ENCODE measurements around the gene SORCS3. TPM values are rescaled to one million over a fixed set of nuclear protein-coding genes. Genes with fewer than 3 reads are reported as not detected.

Gene SORCS3
- total RNA-seq, 2 donors from 2014 or later: 0.68 TPM; not detected in 1

DNA sequence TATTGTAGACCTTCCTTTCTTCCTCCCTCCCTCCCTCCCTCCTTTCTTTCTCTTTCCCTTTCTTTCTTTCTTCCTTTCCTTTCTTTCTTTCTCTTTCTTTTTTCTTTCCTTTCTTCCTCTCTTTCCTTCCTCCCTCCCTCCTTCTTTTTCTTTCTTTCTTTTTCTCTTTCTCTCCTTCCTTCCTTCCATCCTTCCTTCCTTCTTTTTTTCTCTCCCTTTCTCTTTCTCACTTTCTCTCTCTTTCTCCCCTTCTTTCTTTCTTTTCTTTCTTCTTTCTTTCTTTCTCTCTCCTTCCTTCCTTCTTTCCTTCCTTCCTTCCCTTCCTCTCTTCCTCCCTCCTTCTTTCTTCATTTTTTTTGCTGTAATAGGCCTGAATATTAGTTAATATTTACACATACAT lies 638.0 kb downstream of the SORCS3 start:
- Histone ChIP-seq H3K27ac (ENCODE audit: low read depth, low read length) (no peak overlapping the region), H3K4me3 (ENCODE audit: low read length) (no peak overlapping the region), H3K27me3 (ENCODE audit: control insufficient read depth, insufficient read depth, low read length, poor library complexity, severe bottlenecking) (peaks cover 20% of the 10 kb centered on the region), H3K9ac (ENCODE audit: extremely low read depth, low read length, poor library complexity, severe bottlenecking) (no peak overlapping the region), H3K36me3 (ENCODE audit: control insufficient read depth, insufficient read depth, low read length) (no peaks in the 10 kb centered on the region), H3K9me3 (ENCODE audit: control insufficient read depth, low read length) (no peaks in the 10 kb centered on the region), H3K4me1 (ENCODE audit: control insufficient read depth, insufficient read depth, low read length) (peaks cover 13% of the 10 kb centered on the region)
- Mint-ChIP-seq H3K4me3 (no peak overlapping the region), H3K4me1 (peaks cover 6% of the 10 kb centered on the region), H3K9me3 (no peaks in the 10 kb centered on the region), H3K36me3 (ENCODE audit: low read depth) (no peaks in the 10 kb centered on the region), H3K27me3 (ENCODE audit: insufficient read depth) (peaks cover 5% of the 10 kb centered on the region), H3K27ac (no peak overlapping the region)
- TF ChIP-seq, protein P1, sequence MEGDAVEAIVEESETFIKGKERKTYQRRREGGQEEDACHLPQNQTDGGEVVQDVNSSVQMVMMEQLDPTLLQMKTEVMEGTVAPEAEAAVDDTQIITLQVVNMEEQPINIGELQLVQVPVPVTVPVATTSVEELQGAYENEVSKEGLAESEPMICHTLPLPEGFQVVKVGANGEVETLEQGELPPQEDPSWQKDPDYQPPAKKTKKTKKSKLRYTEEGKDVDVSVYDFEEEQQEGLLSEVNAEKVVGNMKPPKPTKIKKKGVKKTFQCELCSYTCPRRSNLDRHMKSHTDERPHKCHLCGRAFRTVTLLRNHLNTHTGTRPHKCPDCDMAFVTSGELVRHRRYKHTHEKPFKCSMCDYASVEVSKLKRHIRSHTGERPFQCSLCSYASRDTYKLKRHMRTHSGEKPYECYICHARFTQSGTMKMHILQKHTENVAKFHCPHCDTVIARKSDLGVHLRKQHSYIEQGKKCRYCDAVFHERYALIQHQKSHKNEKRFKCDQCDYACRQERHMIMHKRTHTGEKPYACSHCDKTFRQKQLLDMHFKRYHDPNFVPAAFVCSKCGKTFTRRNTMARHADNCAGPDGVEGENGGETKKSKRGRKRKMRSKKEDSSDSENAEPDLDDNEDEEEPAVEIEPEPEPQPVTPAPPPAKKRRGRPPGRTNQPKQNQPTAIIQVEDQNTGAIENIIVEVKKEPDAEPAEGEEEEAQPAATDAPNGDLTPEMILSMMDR (conservative IDR thresholded peaks at IDR 0.05): no peak
- DNase-seq: no peak

DNA sequence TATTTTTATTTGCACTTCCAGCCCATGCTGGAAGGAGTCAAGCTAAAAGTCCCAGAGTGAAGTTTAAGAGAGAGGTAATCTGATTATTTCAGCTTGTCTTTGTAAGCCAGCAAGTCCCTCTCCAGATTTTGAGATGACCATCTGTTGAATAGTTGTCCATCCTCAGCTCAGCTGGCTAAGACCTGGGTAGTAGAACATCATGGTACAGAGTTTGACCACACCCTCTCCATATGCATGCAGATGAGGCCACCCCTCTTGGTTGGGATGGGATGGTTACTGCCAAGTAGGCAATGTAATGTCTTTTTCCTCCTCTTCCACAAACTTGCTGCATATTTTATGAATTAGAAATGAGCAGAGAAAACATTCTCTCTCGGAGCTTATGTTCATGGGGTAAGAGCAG lies 639.8 kb downstream of the SORCS3 start:
- H3K4me3 ChIP-seq (ENCODE audit: low read length): no peak overlapping the region
- 83 to 84% methylated on average over 1 of the region's 1 CpG for WGBS, 2 experiments (ENCODE audit: insufficient coverage in 1 of 2, insufficient read length in 1 of 2)
- no peak overlapping the region for H3K27ac Mint-ChIP-seq

DNA sequence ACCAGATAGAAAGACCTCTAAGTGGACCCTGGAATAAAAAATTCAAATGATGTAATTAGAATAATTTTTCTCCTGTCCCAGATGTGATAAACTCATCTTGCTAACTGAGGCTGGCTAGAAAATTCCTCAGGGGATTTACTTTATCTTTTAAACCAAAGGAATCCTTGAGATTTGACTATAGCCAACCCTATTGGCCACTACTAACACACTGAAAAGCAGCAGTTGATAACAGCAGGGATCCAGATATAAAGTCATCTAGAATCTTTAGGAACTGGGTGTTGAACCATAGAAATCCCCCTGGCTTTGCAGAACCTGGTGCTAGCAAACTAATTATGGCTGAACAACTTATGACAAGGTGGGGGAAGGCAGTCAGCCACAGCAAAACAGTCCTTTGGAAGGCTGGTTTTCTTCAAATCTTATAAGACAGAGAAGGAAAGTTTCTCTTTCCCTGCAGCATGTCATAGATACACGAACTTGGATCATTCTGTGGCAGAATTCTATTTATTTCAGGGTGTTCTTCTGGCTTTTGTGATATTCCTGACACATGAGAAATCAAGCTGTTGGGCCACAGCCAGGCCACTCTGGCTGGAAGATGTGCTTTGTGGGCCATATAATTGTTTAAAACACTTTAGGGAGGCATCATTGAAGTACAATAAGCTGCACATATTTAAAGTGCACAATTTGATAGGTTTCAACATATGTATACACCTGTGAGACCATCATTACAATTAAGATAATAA lies 643.6 kb downstream of the SORCS3 start:
- Mint-ChIP-seq H3K27ac (no peak overlapping the region), H3K36me3 (ENCODE audit: low read depth) (no peaks in the 10 kb centered on the region), H3K4me1 (peaks cover 10% of the 10 kb centered on the region), H3K27me3 (ENCODE audit: insufficient read depth) (no peaks in the 10 kb centered on the region), H3K4me3 (no peak overlapping the region), H3K9me3 (no peaks in the 10 kb centered on the region)
- Histone ChIP-seq H3K4me3 (ENCODE audit: low read length) (no peak overlapping the region), H3K9ac (ENCODE audit: extremely low read depth, low read length, poor library complexity, severe bottlenecking) (no peak overlapping the region), H3K36me3 (ENCODE audit: control insufficient read depth, insufficient read depth, low read length) (no peaks in the 10 kb centered on the region), H3K4me1 (ENCODE audit: control insufficient read depth, insufficient read depth, low read length) (peaks cover 5% of the 10 kb centered on the region), H3K27ac (ENCODE audit: low read depth, low read length) (no peak overlapping the region), H3K27me3 (ENCODE audit: control insufficient read depth, insufficient read depth, low read length, poor library complexity, severe bottlenecking) (peaks cover 8% of the 10 kb centered on the region), H3K9me3 (ENCODE audit: control insufficient read depth, low read length) (no peaks in the 10 kb centered on the region)
- no peak for DNase-seq
- WGBS, 2 experiments (ENCODE audit: insufficient coverage in 1 of 2, insufficient read length in 1 of 2): 53% methylated on average over 1 of the region's 1 CpG; no CpG with 5 or more reads in 1 of the 2 experiments
- TF ChIP-seq, protein P1 (conservative IDR thresholded peaks at IDR 0.05): no peak

More for the DNA sequence above, 639.8 kb downstream of the SORCS3 start:
- H3K36me3 ChIP-seq (ENCODE audit: control insufficient read depth, insufficient read depth, low read length): no peaks in the 10 kb centered on the region
- H3K27me3 ChIP-seq (ENCODE audit: control insufficient read depth, insufficient read depth, low read length, poor library complexity, severe bottlenecking): peaks cover 20% of the 10 kb centered on the region
- no peaks in the 10 kb centered on the region for H3K9me3 ChIP-seq (ENCODE audit: control insufficient read depth, low read length)
- Mint-ChIP-seq H3K4me3 (no peak overlapping the region), H3K4me1 (peaks cover 14% of the 10 kb centered on the region), H3K9me3 (no peaks in the 10 kb centered on the region), H3K36me3 (ENCODE audit: low read depth) (no peaks in the 10 kb centered on the region), H3K27me3 (ENCODE audit: insufficient read depth) (peaks cover 5% of the 10 kb centered on the region)
- peaks cover 14% of the 10 kb centered on the region for H3K4me1 ChIP-seq (ENCODE audit: control insufficient read depth, insufficient read depth, low read length)
- no peak for DNase-seq
- TF ChIP-seq, protein P1 (conservative IDR thresholded peaks at IDR 0.05): no peak
- no peak overlapping the region for H3K27ac ChIP-seq (ENCODE audit: low read depth, low read length)
- no peak overlapping the region for H3K9ac ChIP-seq (ENCODE audit: extremely low read depth, low read length, poor library complexity, severe bottlenecking)

All from endodermal cell (in vitro differentiated cells).